ENCODE data around the gene CEP72. TPM values are rescaled to one million over a fixed set of nuclear protein-coding genes. Genes with fewer than 3 reads are reported as not detected.

CEP72 gene
- total and polyA plus RNA-seq, 10 of the 15 experiments (the other 5 are each of a cell fraction or from before 2014, with no cell fraction given) = 0.35 to 13.5 (median 8.3) TPM

GRCh38 chr5:572398-573019, 39.6 kb upstream of the CEP72 start (continued):
- TF ChIP-seq CUX1 (IDR thresholded peaks at IDR 0.05; ENCODE audit: insufficient replicate concordance, low read depth, low read length) (no peak), SIX5 (IDR thresholded peaks at IDR 0.05; ENCODE audit: low read depth, low read length, severe bottlenecking) (no peak), SMARCA5 (IDR thresholded peaks at IDR 0.05) (no peak), FOXM1 (IDR thresholded peaks at IDR 0.05; ENCODE audit: low read depth, low read length) (no peak), BMI1 (IDR thresholded peaks at IDR 0.05; ENCODE audit: borderline replicate concordance) (no peak), ATF2 (IDR thresholded peaks at IDR 0.05; ENCODE audit: low read length) (no peak), NFIC (IDR thresholded peaks at IDR 0.05; ENCODE audit: low read depth, low read length) (no peak), SMAD5 (IDR thresholded peaks at IDR 0.05; ENCODE audit: low read depth) (no peak)

Data from GM12878 (cell line).